ENCODE measurements around the gene CYBA.

GRCh38 chr16:88622866-88623265 is 28.0 kb downstream of the CYBA start:
- no peak for TF ChIP-seq CTCF (IDR thresholded peaks at IDR 0.05)
- TF ChIP-seq BHLHE40 (IDR thresholded peaks at IDR 0.05; ENCODE audit: low read depth, low read length) = no peak
- TF ChIP-seq CBX8 (IDR thresholded peaks at IDR 0.05) = no peak
- TF ChIP-seq ELK1 (IDR thresholded peaks at IDR 0.05; ENCODE audit: low read depth, low read length) = no peak
- TF ChIP-seq EP300 (IDR thresholded peaks at IDR 0.05) = no peak
- no peak for TF ChIP-seq SMC3 (IDR thresholded peaks at IDR 0.05)
- TF ChIP-seq PHF8 (IDR thresholded peaks at IDR 0.05; ENCODE audit: borderline replicate concordance, low read depth) = no peak
- TF ChIP-seq RFX5 (IDR thresholded peaks at IDR 0.05) = no peak
